Measurements from ENCODE around the gene PCDH12.
"Not testable (repeated sequence)": the region's sequence is repeated elsewhere in the genome, so short reads cannot be mapped to it uniquely, and the experiment has no call there.

Gene PCDH12

DNA sequence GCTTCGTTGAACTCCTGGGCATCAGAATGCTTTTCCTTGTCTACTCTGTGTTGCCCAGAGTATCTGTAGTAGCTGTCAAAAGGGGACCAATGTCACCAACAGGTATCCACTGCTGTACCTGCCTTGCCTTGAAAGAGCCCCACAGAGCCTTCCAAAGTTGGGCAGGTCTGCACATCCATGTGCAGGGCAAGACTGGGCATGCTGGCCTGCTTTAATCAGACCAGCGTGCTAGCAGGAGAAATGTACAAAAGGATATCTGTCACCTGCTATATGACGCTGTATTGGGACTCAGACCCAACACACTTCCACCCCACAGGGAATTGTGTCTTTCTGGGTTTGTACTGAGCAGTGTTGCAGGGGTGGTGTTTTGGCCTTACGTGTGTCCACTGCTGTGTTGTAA lies 22.5 kb downstream of the PCDH12 start:
- no peak for DNase-seq

DNA sequence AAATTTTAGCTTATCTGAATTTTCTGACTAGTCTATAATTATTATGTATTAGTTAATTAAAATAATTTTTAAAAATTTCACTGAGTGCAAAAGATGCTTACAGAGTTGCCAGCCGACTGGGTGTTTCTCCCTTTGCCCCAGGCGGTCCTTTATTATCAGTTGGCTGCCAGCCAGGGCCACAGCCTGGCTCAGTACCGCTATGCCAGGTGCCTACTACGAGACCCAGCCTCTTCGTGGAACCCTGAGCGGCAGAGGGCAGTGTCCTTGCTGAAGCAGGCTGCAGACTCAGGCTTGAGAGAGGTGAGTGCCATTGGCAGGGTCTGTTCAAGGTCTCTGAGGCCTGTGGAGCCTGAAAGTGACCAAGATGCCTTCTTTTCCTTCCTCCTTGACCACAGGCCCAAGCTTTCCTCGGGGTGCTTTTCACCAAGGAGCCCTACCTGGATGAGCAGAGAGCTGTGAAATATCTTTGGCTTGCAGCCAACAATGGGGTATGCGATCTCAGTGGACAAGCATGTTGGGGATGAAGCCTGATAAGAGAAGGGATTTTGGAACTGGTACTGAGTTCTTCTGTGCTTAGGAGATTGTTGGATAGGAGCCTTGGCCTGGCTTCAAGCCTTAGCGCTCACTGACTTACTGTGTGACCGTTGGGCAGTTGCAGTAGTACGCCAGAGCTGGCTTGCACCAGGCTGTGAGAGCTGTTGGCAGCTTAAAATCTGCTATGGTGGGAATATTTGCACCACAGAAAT lies 23.7 kb downstream of the PCDH12 start:
- no peak for DNase-seq

DNA sequence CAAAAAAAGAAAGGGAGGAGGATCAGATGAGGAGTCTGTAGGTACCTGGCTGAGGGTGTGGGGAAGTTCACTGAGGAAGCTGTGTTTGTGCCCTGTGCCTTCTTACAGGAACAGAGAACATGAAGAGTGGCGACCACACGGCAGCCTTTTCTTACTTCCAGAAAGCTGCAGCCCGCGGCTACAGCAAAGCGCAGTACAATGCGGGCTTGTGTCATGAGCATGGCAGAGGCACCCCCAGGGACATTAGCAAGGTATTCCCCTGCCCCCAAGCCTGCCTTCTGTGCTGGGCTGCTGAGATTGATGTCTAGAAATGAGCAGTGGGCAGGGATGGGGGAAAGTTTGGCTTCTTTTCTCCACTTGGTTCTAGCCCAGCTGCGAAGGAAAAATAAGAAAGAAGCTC lies 24.9 kb downstream of the PCDH12 start:
- no peak for DNase-seq

DNA sequence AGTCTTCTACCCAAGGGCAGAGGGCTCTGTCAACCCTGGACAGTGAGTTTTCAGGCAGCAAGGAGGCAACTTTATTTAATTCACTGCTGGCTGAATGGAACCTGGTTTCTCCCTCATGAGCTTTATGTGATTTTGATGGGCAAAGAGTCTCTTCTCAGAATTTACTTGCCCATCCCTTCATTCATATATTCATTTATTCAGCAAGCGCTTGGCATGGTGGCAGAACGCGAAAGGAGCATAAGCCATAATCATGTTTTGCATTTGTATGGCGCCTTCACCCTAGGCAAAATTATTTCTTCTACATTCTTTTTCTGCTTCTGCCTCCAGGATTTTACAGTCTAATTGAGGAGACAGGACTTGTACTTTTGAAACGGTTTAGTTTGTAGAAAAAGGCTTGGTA lies 26.3 kb downstream of the PCDH12 start:
- no peak for DNase-seq

DNA sequence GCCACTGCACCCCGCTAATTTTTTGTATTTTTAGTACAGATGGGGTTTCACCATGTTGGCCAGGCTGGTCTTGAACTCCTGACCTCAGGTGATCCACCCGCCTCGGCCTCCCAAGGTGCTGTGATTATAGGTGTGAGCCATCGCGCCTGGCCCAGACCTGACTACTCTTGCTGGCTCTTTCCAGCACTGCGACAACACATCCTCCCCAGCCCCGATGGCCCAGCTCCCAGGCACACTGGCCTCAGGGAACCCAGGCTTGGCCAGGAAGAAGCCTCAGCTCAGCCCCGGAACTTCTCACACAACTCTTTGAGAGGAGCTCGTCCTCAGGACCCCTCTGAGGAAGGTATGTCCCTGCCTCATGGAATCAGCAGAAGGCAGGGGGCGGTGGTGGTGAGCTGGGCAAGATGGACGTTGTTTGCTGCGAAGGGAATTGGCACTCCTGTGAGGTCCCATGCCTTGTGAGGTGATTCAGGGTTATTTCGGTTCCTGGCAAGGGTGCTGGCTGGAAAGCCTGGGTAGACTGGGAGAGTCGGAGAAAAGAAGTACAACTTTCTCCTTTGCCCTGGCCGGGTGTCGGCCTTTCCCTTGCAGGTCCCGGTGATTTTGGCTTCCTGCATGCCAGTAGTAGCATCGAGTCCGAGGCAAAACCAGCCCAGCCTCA lies 28.5 kb downstream of the PCDH12 start:
- DNase-seq: no peak

DNA sequence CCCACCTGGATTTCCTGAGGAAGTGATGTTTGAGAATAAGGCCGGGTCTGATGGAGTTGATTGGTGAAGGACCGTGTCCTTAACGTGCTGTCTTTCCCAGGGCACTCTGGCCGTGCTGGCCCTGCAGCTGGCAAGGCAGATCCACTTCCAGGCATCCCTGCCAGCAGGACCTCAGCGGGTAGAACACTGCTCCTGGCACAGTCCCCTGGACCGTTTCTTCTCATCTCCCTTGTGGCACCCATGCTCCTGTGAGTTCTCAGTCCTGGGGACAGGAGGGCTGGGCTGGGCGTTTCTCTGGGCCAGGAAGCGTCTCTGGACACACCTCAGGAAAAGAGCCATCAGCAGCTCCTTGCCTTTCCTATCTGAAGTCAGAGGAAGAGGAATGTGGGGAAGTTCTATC lies 30.0 kb downstream of the PCDH12 start:
- DNase-seq: no peak

DNA sequence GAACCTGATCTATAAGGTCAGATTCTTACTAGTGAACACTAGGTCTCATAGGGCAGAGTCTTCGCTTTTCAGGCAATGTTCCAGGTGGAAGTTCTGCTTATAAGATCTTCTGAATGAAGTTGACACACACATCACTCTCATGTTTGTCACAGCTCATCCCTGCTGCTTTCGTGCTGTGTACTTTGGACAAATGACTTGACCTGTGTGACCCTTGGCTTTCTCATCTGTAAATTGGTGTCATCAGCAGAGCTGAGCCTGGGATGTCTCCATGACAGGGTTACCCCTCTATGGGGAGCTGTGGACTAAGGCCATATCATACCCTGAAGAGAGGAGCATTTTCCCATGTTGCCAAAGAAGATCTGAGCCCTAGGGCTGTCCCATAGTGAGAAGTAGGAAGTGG lies 31.6 kb downstream of the PCDH12 start:
- DNase-seq: no peak

DNA sequence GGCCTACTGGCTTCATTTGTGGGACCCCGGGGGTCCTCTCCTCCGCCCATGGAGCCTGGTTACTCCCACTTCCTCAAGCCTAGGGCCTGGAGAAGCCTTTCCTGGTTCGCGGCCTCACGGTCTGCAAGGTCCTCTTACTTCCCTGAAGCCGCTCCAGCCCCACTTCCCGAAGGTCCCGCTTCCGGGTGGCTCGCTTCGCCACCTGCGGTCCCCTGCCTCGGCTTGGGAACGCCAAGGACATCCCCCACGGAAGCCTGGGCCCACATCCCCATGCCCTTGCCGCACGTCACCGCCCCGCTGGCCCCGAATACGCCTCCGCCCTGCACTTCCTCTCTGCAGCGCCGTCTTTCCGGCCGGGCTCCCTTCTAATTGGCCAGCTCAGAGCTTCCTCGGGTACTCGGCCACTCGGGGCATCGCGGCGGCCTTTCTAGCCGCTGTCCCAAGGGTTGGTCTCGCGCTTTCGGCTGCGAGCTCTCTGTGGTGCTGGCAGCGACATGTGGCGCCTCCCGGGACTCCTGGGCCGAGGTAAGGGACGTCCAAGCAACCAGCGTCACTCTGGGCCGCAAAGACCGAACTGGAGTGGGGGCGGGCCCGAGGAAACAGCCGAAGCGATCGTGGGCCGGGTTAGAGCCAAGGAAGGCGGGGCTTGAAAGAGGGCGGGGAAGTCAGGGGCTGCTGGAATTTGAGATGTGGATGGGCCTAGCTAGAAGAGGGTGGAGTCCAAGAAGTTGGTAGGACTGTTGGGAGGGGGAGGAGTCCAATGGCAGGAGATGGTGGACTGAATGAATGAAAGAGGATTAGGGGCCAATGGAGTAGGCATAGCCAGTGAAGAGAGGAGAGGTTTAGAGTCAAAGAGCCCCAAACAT lies 34.3 kb downstream of the PCDH12 start, which contains the start of gene DELE1:
TSS of gene DELE1 (plus strand) at position 424 of the 866 bp plus-strand sequence. CDS start at position 495, 71 bp downstream.
- DNase-seq: peak; percentile 97

DNA sequence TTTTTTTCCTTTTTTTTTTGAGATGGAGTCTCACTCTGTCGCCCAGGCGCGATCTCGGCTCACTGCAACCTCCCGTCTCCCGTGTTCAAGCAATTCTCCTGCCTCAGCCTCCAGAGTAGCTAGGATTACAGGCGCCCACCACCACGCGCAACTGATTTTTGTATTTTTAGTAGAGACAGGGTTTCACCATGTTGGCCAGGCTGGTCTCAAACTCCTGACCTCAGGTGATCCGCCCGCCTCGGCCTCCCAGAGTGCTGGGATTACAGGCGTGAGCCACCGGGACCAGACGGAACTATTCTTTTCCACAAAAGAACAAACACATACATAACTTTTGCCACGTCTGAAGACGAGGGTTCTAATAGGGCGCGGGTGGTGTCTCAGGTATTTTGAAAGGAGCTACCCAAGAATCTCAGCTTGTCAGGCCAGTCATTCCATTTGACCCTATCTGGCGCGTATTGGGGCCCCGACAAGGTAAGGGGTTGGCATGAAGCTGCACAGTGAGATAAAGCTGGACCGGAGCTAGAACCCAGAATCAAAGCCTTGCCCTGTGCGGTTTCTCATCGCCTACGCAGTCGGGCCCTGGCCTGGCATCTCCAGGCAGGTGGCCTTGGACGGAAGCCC lies 35.1 kb downstream of the PCDH12 start:
- not testable (repeated sequence) for DNase-seq

DNA sequence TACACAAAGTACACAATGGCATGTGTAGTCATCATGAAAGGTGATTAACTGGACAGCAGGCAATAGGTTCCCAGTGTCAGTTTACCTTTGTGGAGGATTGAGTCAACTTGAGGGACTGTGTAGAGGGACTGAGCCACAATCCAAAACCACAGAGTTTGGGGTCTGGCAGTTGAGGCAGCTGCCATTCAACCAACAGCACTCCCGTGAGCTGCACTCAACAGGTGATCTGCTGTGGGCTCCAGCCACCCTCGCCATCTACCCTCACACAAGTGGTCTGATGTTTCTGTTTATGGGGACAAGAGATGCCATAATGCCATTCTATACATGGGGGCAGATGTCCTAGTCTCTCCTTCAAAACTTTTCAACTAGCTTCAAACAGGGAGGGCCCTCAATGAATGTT lies 37.2 kb downstream of the PCDH12 start:
- DNase-seq: no peak

DNA sequence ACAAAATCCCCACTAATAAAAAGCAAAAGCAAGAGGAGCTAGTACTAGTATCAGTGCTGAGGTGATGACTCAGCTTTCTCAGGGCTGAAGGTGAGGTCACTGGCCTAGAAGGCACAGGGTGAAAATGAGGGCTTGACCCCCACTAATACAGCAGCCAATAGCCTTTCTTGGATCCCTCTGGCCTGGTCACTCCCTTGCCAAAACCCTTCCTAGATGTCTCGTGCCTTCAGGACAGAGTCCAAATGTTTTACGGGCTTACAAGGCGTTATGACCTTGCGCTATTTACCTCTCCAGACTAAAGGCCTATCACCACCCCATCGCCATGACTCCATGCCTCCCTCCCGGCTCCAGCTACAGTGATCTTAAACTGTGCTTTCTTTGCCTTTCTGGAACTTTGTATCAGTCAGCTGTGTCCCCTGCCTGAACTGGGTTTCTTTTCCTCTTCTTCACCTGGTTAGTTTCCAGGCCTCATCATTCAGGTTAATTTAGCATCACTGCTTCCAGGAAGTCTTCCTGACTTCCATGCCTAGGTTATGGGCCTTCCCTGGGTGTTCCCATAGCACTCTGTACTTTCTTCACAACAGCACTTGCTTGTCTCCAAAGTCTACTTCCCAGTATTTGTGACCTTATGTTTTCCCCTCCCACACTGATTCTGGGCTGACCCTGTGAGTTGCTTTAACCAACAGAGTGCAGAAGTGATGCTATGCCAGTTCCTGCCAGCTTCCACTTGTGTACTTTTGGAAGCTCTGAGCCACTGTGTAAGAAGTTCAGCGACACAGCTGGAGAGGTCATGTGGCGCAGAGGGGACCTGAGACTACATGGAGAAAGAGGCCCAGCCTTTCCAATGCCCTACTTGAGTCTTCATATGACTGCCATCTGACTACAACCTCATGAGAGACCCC lies 38.5 kb downstream of the PCDH12 start:
- DNase-seq: no peak

DNA sequence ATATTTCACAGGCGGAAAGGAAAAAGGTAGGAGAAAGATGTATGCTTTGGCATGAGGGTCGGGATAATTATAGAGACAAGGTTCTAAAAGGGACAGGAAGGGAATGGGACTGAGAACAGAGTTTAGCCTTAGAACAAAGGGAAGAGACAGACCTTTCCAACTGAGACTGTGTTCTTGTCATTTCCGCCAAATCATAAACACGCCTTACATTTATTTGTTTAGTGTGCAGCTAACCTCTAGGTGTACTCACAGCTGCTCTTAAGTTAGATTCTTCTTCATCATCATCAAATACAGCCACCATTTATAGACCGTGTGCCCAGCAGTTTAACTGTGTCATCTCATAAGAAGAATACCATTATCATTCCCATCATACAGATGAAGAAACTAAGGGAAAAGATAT lies 40.2 kb downstream of the PCDH12 start:
- no peak for DNase-seq

DNA sequence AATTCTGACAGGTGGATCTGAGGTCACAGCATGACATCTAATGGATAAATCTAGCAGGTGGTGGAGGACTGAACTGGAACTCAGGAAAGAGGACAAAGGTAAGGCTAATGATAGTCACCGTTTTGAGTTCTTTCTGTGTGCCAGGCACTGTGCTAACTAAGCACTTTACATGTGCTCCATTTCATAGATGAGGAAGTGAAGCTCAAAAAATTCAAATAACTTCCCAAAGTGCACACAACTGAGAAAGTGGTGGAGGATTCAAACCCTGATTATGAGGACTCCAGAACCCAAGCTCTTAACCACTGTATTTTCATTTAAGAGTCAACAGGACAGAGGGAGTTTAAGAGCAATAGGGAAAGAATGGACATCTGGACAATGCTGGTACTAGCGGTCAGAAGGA lies 41.5 kb downstream of the PCDH12 start:
- DNase-seq: no peak

DNA sequence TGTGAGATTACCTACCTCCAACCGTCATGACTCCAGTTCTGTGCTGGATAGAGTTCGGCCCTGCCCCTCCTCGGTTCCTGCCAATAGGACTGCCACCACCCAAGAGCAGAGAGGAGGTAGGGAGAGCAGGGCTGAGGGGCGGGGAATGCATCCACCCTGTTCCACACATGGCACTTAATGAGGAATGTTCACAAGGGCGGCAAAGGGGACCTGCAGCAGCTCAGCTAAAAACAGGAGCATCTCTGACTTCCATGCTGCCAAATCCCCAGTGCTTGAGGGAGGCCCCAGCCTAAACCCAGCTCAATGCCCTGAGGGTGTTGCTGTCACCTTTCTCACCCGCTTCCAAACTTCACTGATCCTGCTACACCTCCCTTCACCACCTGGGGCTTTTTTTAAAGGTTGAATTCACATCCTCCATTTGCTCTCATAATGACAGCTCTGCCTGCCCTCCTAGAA lies 42.1 kb downstream of the PCDH12 start:
- DNase-seq: no peak

DNA sequence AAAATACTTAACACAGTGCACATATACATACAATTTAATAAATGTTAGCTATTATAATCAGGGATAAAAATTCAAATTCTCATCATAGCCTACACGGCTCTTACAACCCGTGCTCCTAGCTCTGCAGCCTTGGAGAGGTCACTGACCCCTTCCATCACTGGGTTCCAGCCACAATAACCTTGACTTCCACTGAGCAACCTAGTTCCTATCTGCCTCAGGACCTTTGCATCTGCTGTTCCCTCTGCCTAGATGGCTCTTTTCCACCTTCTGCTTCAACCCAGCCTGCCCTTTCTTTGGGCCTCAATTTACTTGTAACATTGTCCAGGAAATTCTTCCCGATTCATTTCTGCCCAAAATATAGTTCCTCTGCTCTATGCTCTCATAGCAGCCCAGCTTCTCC lies 43.2 kb downstream of the PCDH12 start:
- DNase-seq: no peak

DNA sequence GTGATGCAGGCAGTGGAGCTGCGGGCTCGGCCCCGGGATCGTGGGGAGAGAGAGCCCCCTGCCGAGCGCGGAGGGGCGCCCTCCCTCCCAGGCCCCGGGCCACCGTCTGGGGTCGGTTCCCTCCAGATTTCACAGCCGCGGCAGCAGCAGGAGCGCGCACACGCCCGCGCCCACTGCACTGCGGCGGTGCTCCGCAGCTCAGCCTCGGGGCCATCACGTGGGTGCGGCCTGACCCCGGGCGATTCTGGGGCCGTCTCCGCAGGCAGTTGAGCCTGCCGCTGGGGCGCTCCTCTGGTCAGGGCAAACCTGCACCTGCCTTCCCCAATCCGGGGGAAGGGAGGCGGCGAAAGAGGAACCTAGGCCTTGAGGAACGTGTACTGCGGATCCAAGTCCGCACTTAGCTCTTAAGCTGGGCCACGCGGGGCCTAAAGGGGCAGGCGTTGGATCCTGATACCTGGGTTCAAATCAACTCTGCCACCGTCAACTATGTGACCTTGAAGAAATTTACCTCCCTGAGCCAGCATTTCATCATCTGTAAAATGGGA lies 43.7 kb downstream of the PCDH12 start:
- peak; percentile 77 for DNase-seq

DNA sequence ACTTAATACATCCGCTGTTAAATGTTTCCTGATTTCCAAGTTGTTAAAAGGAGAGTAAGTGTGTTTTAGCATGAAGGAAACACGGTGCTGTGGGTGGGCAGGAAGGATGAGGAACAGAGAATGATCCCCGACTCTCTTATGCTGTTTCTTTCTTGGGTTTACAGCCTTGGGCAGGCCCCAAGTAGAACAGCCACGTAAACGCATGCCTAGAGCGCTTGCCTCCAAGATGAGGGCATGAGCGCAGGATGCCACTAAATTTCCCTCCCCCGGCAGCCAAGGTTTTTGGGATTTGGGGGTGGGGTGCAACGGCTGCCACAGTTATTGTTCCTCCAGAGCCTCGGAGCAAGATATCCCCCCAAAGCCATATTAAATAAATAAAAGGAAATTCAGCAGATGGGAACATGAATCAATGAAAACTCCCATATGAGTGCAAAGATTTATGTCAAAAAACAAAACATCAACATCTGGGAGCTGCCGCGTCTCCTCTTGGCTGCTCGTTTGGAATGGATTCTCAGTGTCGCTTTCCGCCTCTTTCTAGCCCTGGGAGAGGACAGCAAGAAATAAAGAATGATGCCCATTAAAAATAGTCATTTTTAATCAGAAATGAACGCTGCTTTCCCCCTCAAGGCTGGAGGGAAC lies 44.3 kb downstream of the PCDH12 start:
- DNase-seq: peak; percentile 38

DNA sequence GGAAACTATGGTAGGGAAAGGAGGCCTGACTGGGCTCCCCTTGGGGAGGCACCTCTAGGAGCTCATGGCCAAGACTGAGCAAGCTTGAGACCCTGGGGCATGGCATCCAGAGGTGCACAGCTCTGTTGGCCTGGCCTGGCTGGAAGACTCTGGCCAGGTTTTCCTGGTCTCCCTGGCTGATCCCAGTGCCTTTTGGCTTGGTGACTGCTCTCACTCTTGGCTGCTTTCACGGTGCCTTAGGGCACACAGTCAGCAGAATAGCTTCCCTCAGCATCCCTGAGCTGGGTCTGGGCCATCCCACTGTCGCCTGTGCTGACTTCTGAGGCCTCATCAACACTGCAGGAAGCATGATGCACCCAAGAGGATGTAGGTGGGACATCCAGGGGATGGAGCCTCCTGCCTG lies 47.7 kb downstream of the PCDH12 start:
- no peak for DNase-seq

DNA sequence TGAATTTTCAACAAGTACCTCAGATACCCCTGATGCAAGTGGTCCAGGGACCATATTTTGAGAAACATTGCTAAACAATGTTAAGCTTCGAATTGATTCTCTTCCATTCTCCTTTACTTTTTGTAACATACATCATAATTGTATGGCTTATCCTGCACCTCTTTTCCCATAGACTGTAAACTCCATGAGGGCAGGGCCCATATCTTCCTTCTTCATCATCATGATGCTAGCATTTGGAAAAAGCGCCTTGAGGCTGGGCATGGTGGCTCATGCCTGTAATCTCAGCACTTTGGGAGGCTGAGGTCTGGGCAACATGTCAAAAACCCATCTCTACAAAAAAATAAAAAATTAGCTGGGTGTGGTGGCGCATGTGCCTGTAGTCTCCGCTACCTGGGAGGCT lies 48.8 kb downstream of the PCDH12 start:
- no peak for DNase-seq

DNA sequence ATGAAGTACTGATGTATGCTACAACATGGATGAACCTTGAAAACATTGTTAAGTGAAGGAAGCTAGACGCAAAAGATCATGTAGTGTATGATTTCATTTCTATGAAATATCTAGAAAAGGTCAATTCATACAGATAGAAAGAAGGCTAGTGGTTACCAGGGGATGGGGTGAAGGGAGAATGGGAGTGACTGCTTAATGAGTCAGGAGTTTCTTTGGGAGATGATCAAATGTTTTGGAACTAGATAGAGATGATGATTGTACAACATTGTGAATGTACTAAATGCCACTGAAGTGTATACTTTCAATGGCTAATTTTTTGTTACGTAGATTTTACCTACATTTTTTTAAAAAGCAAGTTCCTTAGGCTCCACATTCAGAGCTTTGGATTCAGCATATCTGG lies 49.2 kb downstream of the PCDH12 start:
- no peak for DNase-seq

DNA sequence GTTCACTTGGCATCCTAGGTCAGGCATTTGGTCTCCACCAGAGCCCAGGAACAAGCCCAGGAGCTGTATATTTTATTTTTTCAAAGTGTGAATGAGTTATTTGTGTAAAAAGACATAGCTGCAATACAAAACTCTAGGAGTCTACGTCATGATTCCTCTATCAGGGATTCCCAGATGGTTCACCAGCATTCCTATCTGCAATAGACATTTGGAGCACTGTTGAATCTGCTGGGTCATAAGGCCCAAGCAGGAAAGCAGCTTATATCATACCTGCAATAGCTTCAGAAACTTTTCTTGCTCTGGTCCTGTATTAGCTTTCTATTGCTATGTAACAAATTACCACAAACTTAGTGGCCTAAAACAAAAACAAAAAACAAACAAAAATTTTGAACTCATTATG lies 51.0 kb downstream of the PCDH12 start:
- no peak for DNase-seq
